Measurements from ENCODE around the gene RNASET2. TPM values are rescaled to one million over a fixed set of nuclear protein-coding genes. Genes with fewer than 3 reads are reported as not detected.

The RNASET2 gene, protein sequence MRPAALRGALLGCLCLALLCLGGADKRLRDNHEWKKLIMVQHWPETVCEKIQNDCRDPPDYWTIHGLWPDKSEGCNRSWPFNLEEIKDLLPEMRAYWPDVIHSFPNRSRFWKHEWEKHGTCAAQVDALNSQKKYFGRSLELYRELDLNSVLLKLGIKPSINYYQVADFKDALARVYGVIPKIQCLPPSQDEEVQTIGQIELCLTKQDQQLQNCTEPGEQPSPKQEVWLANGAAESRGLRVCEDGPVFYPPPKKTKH
- polyA plus RNA-seq (2013) = 10.8 and 11.8 TPM in 2 replicates

DNA sequence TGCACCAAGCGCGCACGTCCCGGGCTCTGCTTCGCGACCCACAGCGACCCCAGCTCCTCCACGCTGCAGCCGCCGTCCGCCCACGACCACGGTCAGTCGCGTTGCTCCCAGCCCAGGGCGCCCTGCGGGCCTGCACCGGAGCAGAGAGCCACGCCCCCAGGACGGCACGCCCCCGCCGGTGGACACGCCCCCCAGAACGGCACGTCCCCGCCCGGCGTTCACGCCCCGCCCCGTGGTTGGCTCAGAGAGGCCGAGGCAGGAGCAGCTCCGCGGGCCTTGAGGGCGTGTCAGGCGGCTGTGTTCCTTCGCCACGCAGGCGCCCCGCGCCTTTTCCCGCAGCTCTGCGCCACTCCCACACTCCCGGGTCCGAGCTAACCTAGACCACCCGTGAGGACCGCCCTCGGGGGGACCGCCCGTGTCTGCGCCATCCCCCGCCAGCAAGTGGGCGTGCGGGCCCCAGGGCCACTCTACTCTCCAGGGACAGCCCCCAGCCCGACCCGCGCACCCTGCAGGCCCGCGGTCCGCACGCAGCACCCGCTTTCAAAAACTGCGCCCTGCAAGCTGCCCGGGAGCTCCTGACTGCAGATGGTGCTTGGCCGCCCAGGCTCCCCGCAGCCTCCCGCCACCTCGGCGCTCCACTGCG is at the start of gene RNASET2:
TSS of gene RNASET2 (minus strand) at position 107 of the 643 bp plus-strand sequence. CDS start 368 bp downstream, outside the sequence.
- H3K4ac ChIP-seq (ENCODE audit: low read depth, low read length) = peak within 1 kb of the TSS; percentile 9
- H2AFZ ChIP-seq (ENCODE audit: insufficient read depth, low read length, poor library complexity) = peak within 1 kb of the TSS; percentile 76
- peak within 1 kb of the TSS; percentile 71 for H4K8ac ChIP-seq (ENCODE audit: low read depth, low read length)
- H2BK5ac ChIP-seq (ENCODE audit: low read depth, low read length, poor library complexity) = no peak within 1 kb of the TSS
- H3K9ac ChIP-seq (ENCODE audit: low read length) = peak within 1 kb of the TSS; percentile 30
- peak within 1 kb of the TSS; percentile 53 for H4K91ac ChIP-seq (ENCODE audit: low read depth, low read length)
- H3K79me1 ChIP-seq (ENCODE audit: low read length) = peaks cover 4% of the 10 kb centered on the region
- no CpG with 5 or more reads among the region's 71 CpGs for whole genome bisulfite sequencing (ENCODE audit: extremely low coverage, insufficient coverage, insufficient read length)
- H3K27me3 ChIP-seq (ENCODE audit: insufficient read depth, low read length) = no peaks in the 10 kb centered on the region
- peak within 1 kb of the TSS; percentile 88 for H3K4me2 ChIP-seq (ENCODE audit: low read length)
- peaks cover 5% of the 10 kb centered on the region for H3K9me3 ChIP-seq (ENCODE audit: insufficient read depth, low read depth, low read length)
- no peak within 1 kb of the TSS for H2BK120ac ChIP-seq (ENCODE audit: insufficient read depth, low read length, poor library complexity)
- H3K23ac ChIP-seq (ENCODE audit: low read length) = no peak within 1 kb of the TSS
- H4K12ac ChIP-seq (ENCODE audit: low read depth, low read length) = peak within 1 kb of the TSS; percentile 55
- no peak within 1 kb of the TSS for H2AK5ac ChIP-seq (ENCODE audit: low read length)
- peaks cover 9 to 13% of the 10 kb centered on the region in 2 experiments for H3K4me1 ChIP-seq (ENCODE audit: control insufficient read depth in 1 of 2, insufficient read depth in 2 of 2, low read length in 2 of 2)
- H3K36me3 ChIP-seq (ENCODE audit: control insufficient read depth in 1 of 2, insufficient read depth in 2 of 2, low read length in 2 of 2) = no peaks in the 10 kb centered on the region
- no peak within 1 kb of the TSS for H3K27ac ChIP-seq (ENCODE audit: low read depth, low read length)
- H3K79me2 ChIP-seq (ENCODE audit: control insufficient read depth, insufficient read depth, low read length, poor library complexity) = peaks cover 4% of the 10 kb centered on the region
- H3K18ac ChIP-seq (ENCODE audit: low read length) = peak within 1 kb of the TSS; percentile 74
- DNase-seq = peak; percentile 92 to 98
- H3K4me3 ChIP-seq (ENCODE audit: low read depth, low read length) = peak within 1 kb of the TSS; percentile 82
- no peak within 1 kb of the TSS for H2BK12ac ChIP-seq (ENCODE audit: low read length)
- H3K14ac ChIP-seq (ENCODE audit: low read length) = peak within 1 kb of the TSS; percentile 76

DNA sequence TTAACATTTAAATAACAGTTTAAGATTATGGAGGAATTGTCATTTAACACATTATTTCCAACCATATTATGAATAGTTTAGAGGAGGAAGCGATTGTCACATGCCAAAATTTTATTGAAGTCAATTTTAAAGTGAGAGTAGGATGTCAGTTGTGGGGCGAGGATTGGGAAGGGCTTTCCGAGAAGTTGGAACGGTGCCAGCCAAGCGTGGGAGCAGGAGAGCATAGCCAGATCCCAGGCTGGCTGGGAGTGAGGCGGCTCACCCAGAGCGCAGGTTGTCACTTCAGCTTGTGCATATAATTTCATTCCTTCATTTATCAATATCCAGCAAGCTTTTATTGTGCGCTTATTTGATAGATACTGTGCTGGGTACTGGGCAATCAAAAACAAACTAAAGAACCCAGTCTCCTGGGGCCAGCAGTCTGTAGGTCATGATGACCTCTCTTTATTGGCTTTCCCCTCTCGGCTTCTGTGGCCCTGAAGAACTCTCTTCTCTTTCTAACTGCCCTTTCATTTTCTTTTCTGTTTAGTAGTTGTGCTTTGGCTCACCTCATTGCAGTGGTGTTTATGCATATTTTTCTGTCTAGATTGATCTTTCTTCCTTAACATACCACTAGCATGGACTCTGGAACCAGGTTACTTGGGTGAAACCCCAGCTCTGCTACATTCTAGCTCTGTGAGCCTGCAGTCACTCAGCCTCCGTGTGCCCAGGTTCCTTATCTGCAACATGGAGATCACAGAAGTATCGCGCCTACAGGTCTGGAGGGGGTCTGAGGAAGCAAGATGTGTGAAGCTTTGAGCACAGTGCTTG is 49.2 kb upstream of the RNASET2 start:
- no peak overlapping the region for H3K4ac ChIP-seq (ENCODE audit: low read depth, low read length)
- H4K8ac ChIP-seq (ENCODE audit: low read depth, low read length) = no peak overlapping the region
- no peak for DNase-seq
- no peak overlapping the region for H4K12ac ChIP-seq (ENCODE audit: low read depth, low read length)
- no peak overlapping the region for H3K27ac ChIP-seq (ENCODE audit: low read depth, low read length)
- H2BK12ac ChIP-seq (ENCODE audit: low read length) = no peak overlapping the region
- no peak overlapping the region for H3K9ac ChIP-seq (ENCODE audit: low read length)
- H3K23ac ChIP-seq (ENCODE audit: low read length) = no peak overlapping the region
- no peak overlapping the region for H3K4me2 ChIP-seq (ENCODE audit: low read length)
- H2BK120ac ChIP-seq (ENCODE audit: insufficient read depth, low read length, poor library complexity) = no peak overlapping the region
- H3K14ac ChIP-seq (ENCODE audit: low read length) = no peak overlapping the region
- H3K4me3 ChIP-seq (ENCODE audit: low read depth, low read length) = no peak overlapping the region
- H3K79me2 ChIP-seq (ENCODE audit: control insufficient read depth, insufficient read depth, low read length, poor library complexity) = peaks cover 2% of the 10 kb centered on the region
- peaks cover 14 to 23% of the 10 kb centered on the region in 2 experiments for H3K36me3 ChIP-seq (ENCODE audit: control insufficient read depth in 1 of 2, insufficient read depth in 2 of 2, low read length in 2 of 2)
- peaks cover 3 to 4% of the 10 kb centered on the region in 2 experiments for H3K4me1 ChIP-seq (ENCODE audit: control insufficient read depth in 1 of 2, insufficient read depth in 2 of 2, low read length in 2 of 2)
- no peak overlapping the region for H2AFZ ChIP-seq (ENCODE audit: insufficient read depth, low read length, poor library complexity)
- H3K79me1 ChIP-seq (ENCODE audit: low read length) = no peaks in the 10 kb centered on the region
- no peak overlapping the region for H3K18ac ChIP-seq (ENCODE audit: low read length)
- no peaks in the 10 kb centered on the region for H3K9me3 ChIP-seq (ENCODE audit: insufficient read depth, low read depth, low read length)
- no peak overlapping the region for H2AK5ac ChIP-seq (ENCODE audit: low read length)
- no peak overlapping the region for H2BK5ac ChIP-seq (ENCODE audit: low read depth, low read length, poor library complexity)
- H3K27me3 ChIP-seq (ENCODE audit: insufficient read depth, low read length) = no peaks in the 10 kb centered on the region
- H4K91ac ChIP-seq (ENCODE audit: low read depth, low read length) = no peak overlapping the region
- WGBS (ENCODE audit: extremely low coverage, insufficient coverage, insufficient read length) = no CpG with 5 or more reads among the region's 12 CpGs

DNA sequence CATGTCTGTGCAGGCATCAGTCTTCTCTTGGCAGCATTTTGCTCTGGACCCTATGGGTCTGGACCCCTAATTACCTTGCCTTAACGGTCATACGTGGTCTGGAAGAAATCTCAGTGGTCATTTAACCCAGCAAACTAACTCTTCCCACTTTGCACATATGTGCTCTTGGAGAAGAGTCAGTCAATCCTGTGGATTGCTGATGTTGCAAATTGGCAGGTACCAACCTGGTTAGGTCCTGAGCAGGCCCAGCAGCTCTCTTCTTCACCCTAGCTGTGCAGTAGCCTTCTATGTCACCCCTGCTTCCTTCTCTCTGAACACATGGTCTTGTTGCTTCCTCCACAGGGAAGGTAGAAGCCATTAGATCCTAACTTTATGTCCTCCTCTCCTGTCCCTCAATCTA is 44.4 kb upstream of the RNASET2 start:
- H3K9ac ChIP-seq (ENCODE audit: low read length) = no peak overlapping the region
- peaks cover 12% of the 10 kb centered on the region for H3K79me2 ChIP-seq (ENCODE audit: control insufficient read depth, insufficient read depth, low read length, poor library complexity)

DNA sequence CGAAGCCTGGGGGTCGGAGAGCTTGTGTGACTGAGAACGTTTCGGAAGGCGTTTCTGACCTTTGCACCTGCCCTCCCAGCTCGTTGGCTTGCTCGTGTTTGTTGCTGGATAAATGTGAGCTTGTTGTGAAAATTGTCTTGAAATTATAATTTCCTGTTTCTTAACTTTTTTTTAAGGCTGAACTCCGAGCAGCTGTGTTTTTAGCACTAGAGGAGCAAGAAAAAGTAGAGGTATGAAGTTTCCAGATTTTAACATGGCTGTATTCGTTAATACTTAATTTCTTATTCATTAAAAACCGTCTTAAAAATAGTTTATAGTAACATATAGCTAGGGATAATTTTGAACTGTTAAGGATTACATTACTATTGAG is 43.5 kb upstream of the RNASET2 start:
- Histone ChIP-seq H2BK12ac (ENCODE audit: low read length) (no peak overlapping the region), H3K9me3 (ENCODE audit: insufficient read depth, low read depth, low read length) (no peaks in the 10 kb centered on the region), H3K9ac (ENCODE audit: low read length) (peak overlapping the region; percentile 91), H3K4me1 (ENCODE audit: control insufficient read depth in 1 of 2, insufficient read depth in 2 of 2, low read length in 2 of 2) (peaks cover 4 to 9% of the 10 kb centered on the region in 2 experiments), H2BK5ac (ENCODE audit: low read depth, low read length, poor library complexity) (peak overlapping the region; percentile 1), H3K79me2 (ENCODE audit: control insufficient read depth, insufficient read depth, low read length, poor library complexity) (peaks cover 12% of the 10 kb centered on the region), H3K4me3 (ENCODE audit: low read depth, low read length) (peak overlapping the region; percentile 99), H3K36me3 (ENCODE audit: control insufficient read depth in 1 of 2, insufficient read depth in 2 of 2, low read length in 2 of 2) (peaks cover 0 to 2% of the 10 kb centered on the region in 2 experiments), H2BK120ac (ENCODE audit: insufficient read depth, low read length, poor library complexity) (no peak overlapping the region), H3K79me1 (ENCODE audit: low read length) (peaks cover 11% of the 10 kb centered on the region), H4K12ac (ENCODE audit: low read depth, low read length) (peak overlapping the region; percentile 96), H3K27ac (ENCODE audit: low read depth, low read length) (peak overlapping the region; percentile 3), H4K8ac (ENCODE audit: low read depth, low read length) (peak overlapping the region; percentile 88), H4K91ac (ENCODE audit: low read depth, low read length) (peak overlapping the region; percentile 75), H2AFZ (ENCODE audit: insufficient read depth, low read length, poor library complexity) (peak overlapping the region; percentile 97), H3K18ac (ENCODE audit: low read length) (peak overlapping the region; percentile 96), H2AK5ac (ENCODE audit: low read length) (no peak overlapping the region), H3K4ac (ENCODE audit: low read depth, low read length) (peak overlapping the region; percentile 77), H3K27me3 (ENCODE audit: insufficient read depth, low read length) (no peaks in the 10 kb centered on the region), H3K14ac (ENCODE audit: low read length) (peak overlapping the region; percentile 97), H3K4me2 (ENCODE audit: low read length) (peak overlapping the region; percentile 62), H3K23ac (ENCODE audit: low read length) (no peak overlapping the region)
- no CpG with 5 or more reads among the region's 10 CpGs for WGBS (ENCODE audit: extremely low coverage, insufficient coverage, insufficient read length)
- no peak for DNase-seq

More for the DNA sequence above, 44.4 kb upstream of the RNASET2 start:
- no peaks in the 10 kb centered on the region for H3K9me3 ChIP-seq (ENCODE audit: insufficient read depth, low read depth, low read length)
- WGBS (ENCODE audit: extremely low coverage, insufficient coverage, insufficient read length) = no CpG with 5 or more reads among the region's 2 CpGs
- peak overlapping the region; percentile 27 for H3K4me2 ChIP-seq (ENCODE audit: low read length)
- peaks cover 4 to 9% of the 10 kb centered on the region in 2 experiments for H3K4me1 ChIP-seq (ENCODE audit: control insufficient read depth in 1 of 2, insufficient read depth in 2 of 2, low read length in 2 of 2)
- H4K91ac ChIP-seq (ENCODE audit: low read depth, low read length) = no peak overlapping the region
- peak overlapping the region; percentile 43 for H3K4ac ChIP-seq (ENCODE audit: low read depth, low read length)
- no peak overlapping the region for H4K12ac ChIP-seq (ENCODE audit: low read depth, low read length)
- H2BK5ac ChIP-seq (ENCODE audit: low read depth, low read length, poor library complexity) = no peak overlapping the region
- H3K36me3 ChIP-seq (ENCODE audit: control insufficient read depth in 1 of 2, insufficient read depth in 2 of 2, low read length in 2 of 2) = peaks cover 3 to 8% of the 10 kb centered on the region in 2 experiments
- H3K79me1 ChIP-seq (ENCODE audit: low read length) = peaks cover 11% of the 10 kb centered on the region
- H2AK5ac ChIP-seq (ENCODE audit: low read length) = no peak overlapping the region
- H3K23ac ChIP-seq (ENCODE audit: low read length) = no peak overlapping the region
- no peak overlapping the region for H2AFZ ChIP-seq (ENCODE audit: insufficient read depth, low read length, poor library complexity)
- H2BK120ac ChIP-seq (ENCODE audit: insufficient read depth, low read length, poor library complexity) = no peak overlapping the region
- H3K27ac ChIP-seq (ENCODE audit: low read depth, low read length) = no peak overlapping the region
- H3K18ac ChIP-seq (ENCODE audit: low read length) = no peak overlapping the region
- H3K14ac ChIP-seq (ENCODE audit: low read length) = no peak overlapping the region
- no peaks in the 10 kb centered on the region for H3K27me3 ChIP-seq (ENCODE audit: insufficient read depth, low read length)
- no peak for DNase-seq
- no peak overlapping the region for H3K4me3 ChIP-seq (ENCODE audit: low read depth, low read length)
- no peak overlapping the region for H4K8ac ChIP-seq (ENCODE audit: low read depth, low read length)
- no peak overlapping the region for H2BK12ac ChIP-seq (ENCODE audit: low read length)

Data from trophoblast cell (in vitro differentiated cells and primary cell).